M059J (cell line): ENCODE data around the gene PAFAH1B1. TPM values are rescaled to one million over a fixed set of nuclear protein-coding genes. Genes with fewer than 3 reads are reported as not detected.
"Not testable (repeated sequence)": the region's sequence is repeated elsewhere in the genome, so short reads cannot be mapped to it uniquely, and the experiment has no call there.

Experiments used
- DNase-seq: peaks from one replicate; pipeline ENCODE4 v3.0.0-alpha.2; 2012; ENCODE audit warnings: low read depth
- total RNA-seq: library from RNA; depleted of rRNA; stranded (reverse); fragments of >200 nt; shearing (Covaris generic); gene quantifications from 2 replicates; pipeline ENCODE4 v1.2.3, GENCODE V29; 2014; rRNA removed

The PAFAH1B1 gene
- 70.9 and 109 TPM in 2 replicates for total RNA-seq

- DNase-seq, result peak; percentile 83
Measured at GRCh38 chr17:2592971-2593820, at the start of gene PAFAH1B1. Gene PAFAH1B1 (plus strand): TSS chr17:2593654. CDS start chr17:2638289, 44,635 bp downstream.

DNA sequence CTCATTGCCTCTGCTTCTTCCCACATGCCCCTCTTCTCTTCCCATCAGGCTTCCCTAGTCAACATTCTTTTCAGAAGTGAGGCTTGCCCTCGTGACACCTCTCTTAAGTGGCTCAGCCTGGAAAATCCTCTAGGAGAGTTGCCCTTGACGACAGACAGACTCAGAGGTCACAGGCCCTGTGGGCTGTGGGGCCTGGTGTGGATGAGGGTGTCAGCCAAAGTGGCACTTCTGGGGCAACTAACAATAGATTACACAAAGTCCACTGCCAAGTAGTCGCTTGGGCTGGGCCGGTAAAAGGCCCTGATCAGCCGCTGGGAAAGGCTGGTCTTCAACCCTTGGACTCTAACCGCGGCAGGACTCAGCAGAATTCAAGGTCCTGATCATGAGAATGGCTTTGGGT is 48.1 kb upstream of the PAFAH1B1 start:
- no peak for DNase-seq

DNA sequence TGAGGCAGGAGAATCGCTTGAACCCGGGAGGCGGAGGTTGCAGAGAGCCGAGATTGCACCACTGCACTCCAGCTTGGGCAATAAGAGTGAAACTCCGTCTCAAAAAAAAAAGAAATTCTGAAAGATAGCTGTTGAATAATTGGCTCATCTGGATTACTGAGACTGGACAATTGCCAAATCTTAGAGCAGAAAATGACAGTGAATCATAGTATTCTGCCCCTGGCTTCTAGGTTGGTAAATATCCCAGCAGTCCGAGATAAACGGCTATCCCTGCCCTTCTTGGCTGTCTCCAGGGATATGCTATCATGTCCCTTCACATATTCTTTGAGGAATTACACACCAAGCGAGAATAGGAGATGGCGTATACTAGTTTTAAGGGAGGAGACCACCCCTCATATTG is 46.3 kb upstream of the PAFAH1B1 start:
- DNase-seq, result peak; percentile 54

GRCh38 chr17:2548026-2548425 is 45.4 kb upstream of the PAFAH1B1 start:
- not testable (repeated sequence) for DNase-seq

DNA sequence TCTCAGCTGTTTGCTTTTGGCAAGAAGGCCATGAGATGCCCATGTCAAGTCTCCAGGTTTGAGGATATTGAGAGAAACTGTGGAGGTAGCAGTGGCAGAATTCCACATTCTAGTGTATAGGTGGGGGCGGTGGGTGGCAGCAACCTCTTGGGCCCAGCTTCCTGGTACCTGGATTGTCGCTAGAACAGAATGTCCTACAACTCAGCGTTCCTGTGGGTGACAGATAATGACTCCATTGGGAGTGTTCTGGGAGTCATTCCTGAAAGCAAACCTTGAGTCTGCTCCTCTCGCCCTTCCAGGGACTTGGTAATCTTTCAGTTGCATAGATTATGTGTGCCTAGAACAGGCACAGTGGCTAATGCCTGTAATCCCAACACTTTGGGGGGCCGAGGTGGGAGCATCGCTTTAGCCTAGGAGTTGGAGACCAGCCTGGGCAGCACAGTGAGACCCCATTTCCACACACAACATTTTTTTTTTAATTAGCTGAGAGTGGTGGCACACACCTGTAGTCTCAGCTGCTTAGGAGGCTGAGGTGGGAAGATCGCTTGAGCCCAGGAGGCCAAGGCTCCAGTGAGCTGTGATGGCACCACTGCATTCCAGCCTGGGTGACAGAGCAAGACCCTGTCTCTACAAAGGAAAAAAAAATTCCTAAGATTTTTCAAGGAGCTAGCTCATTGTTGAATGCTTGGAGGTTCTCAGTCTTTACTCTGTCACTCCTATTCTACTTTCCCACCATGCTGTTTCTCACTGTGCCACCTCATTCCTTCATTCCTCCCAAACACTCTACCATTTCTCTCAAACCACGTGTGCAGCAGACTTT is 43.9 kb upstream of the PAFAH1B1 start:
- no peak for DNase-seq

- DNase-seq, result no peak
Measured at GRCh38 chr17:2551493-2551892, 42.0 kb upstream of the PAFAH1B1 start.

GRCh38 chr17:2551928-2552327 is 41.5 kb upstream of the PAFAH1B1 start:
- DNase-seq, result no peak

GRCh38 chr17:2560658-2561057 is 32.8 kb upstream of the PAFAH1B1 start:
- DNase-seq, result no peak

- no peak for DNase-seq
Measured at GRCh38 chr17:2562162-2562858, 31.1 kb upstream of the PAFAH1B1 start.

DNA sequence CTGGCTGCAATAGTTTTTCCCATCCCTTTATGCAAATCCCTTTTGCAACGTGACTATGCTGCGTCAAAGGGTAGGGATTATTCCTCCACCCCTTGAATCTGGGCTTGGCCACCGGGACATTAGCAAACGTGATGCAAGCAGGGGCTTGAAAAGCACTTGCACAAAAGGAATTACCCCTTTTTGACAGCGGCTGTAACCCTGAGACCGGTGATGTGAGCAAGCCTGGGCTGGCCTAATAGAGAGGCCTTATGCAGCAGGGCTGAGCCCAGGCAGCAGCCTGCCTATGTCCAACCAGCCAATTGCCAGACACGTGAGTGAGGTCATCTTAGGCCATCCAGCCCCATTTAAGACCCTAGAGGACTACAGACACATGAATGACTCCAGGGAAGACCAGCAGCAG is 30.4 kb upstream of the PAFAH1B1 start:
- no peak for DNase-seq

DNA sequence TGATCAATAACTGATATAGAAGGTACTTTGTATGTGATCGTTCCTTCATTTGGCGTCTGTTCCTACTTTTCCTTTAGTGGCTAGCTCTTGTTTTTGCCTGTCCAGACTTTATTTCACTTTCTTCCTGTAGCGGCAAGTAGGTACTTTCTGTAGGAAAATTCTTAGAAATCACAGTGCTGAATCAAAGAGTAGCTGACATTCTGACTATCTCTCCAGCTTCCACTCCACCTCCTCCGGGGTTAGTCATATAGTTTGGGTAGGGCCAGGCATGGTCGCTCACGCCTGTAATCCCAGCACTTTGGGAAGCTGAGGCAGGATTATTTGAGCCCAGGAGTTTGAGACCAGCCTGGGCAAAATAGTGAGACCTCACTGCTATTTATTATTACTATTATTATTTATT is 29.9 kb upstream of the PAFAH1B1 start:
- no peak for DNase-seq

- DNase-seq, result peak; percentile 20
Measured at GRCh38 chr17:2564877-2565276, 28.6 kb upstream of the PAFAH1B1 start.

GRCh38 chr17:2566056-2566455 is 27.4 kb upstream of the PAFAH1B1 start:
- DNase-seq, result no peak

- DNase-seq, result no peak
Measured at GRCh38 chr17:2571523-2572303, 21.7 kb upstream of the PAFAH1B1 start.

GRCh38 chr17:2572304-2572609 is 21.2 kb upstream of the PAFAH1B1 start:
- not testable (repeated sequence) for DNase-seq

- DNase-seq, result no peak
Measured at GRCh38 chr17:2580151-2580550, 13.3 kb upstream of the PAFAH1B1 start.

DNA sequence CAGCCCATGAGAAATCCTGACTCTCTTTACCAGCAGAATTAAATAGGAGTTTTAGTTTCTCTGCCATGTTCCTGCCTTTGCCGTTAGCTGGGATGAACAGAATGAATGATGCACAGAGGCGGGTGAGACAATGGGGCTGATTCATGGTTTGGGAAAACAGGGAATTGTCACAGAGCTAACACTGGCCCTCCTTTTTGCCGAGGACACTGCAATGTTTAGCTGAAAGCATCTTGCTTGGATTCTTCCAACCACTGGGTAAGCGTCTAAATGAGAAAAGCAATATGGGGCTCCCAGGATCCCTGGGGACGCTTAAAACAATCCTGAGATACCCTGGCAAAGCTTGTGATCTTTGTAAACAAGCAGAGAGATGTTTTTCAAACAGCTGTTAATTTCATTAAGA is 12.8 kb upstream of the PAFAH1B1 start:
- DNase-seq, result no peak

DNA sequence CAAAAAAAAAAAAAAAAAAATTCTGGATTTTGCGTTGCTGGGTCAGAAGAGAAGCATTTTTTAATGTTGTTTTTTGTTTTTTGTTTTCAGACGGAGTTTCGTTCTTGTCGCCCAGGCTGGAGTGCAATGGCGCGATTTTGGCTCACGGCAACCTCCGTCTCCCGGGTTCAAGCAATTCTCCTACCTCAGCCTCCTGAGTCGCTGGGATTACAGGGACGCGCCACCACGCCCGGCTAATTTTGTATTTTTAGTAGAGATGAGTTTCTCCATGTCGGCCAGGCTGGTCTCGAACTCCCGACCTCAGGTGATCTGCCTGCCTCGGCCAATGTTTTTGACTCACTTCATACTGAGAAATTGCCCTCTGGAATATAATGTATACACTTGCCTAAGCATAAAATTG is 11.0 kb upstream of the PAFAH1B1 start:
- no peak for DNase-seq

DNA sequence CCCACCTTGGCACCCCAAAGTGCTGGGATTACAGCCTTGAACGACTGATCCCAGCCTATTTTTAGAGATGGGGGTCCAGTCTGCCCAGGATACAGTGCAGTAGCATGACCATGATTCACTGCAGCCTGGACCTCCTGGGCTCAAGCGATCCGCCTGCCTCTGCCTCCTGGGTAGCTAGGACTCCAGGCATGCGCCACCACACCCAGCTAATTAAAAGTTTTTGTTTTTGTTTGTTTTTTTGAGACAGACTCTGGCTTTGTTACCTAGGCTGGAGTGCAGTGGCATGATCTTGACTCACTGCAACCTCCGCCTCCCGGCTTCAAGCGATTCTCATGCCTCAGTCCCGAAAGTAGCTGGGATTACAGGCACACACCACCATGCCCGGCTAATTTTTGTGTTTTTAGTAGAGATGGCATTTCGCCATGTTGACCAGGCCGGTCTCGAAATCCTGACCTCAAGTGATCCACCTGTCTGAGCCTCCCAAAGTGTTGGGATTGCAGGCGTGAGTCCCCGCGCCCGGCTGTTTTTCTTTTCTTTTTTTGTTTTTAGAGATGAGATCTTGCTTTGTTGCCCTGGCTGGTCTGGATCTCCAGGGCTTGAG is 2.3 kb upstream of the PAFAH1B1 start:
- DNase-seq, result no peak

- DNase-seq, result peak; percentile 69
Measured at GRCh38 chr17:2593821-2594721, 617 bp downstream of the PAFAH1B1 start.
